ENCODE measurements around the gene LYAR.

LYAR gene
- 11.8 to 15.2 reads per million in 2 donors for total RNA-seq

GRCh38 chr4:4289941-4290850 lies at the start of gene LYAR, which contains the start of gene ZBTB49:
Gene LYAR, minus strand, starts transcription at chr4:4290154. Its CDS starts 6,412 bp downstream, at chr4:4283742.
Gene ZBTB49, plus strand, starts transcription at chr4:4290251. Its CDS starts 9,695 bp downstream, at chr4:4299946.
- DNase-seq: peak; percentile 93 to 97 (median 95)

- no peak for DNase-seq
Measured at GRCh38 chr4:4339504-4340085, 49.6 kb upstream of the LYAR start.

GRCh38 chr4:4338210-4339001 lies 48.5 kb upstream of the LYAR start:
- no peak for DNase-seq

GRCh38 chr4:4334798-4335520 lies 45.0 kb upstream of the LYAR start:
- peak; percentile 43 to 69 (median 53) for DNase-seq

- DNase-seq: no peak
Measured at GRCh38 chr4:4333265-4333706, 43.3 kb upstream of the LYAR start.

GRCh38 chr4:4332529-4332928 lies 42.6 kb upstream of the LYAR start:
- no peak for DNase-seq

GRCh38 chr4:4330794-4331193 lies 40.8 kb upstream of the LYAR start:
- no peak for DNase-seq

- DNase-seq: no peak
Measured at GRCh38 chr4:4329496-4329895, 39.5 kb upstream of the LYAR start.

GRCh38 chr4:4328840-4329239 lies 38.9 kb upstream of the LYAR start:
- DNase-seq: no peak

- no peak for DNase-seq
Measured at GRCh38 chr4:4328206-4328605, 38.3 kb upstream of the LYAR start.

- no peak for DNase-seq
Measured at GRCh38 chr4:4327652-4328121, 37.7 kb upstream of the LYAR start.

- DNase-seq: no peak
Measured at GRCh38 chr4:4326166-4326565, 36.2 kb upstream of the LYAR start.

GRCh38 chr4:4325321-4325720 lies 35.4 kb upstream of the LYAR start:
- no peak for DNase-seq

- no peak for DNase-seq
Measured at GRCh38 chr4:4323705-4324534, 34.0 kb upstream of the LYAR start.

GRCh38 chr4:4321951-4322688 lies 32.2 kb upstream of the LYAR start:
- no peak for DNase-seq

GRCh38 chr4:4320951-4321714 lies 31.2 kb upstream of the LYAR start:
- DNase-seq: no peak

- no peak for DNase-seq
Measured at GRCh38 chr4:4320528-4320927, 30.6 kb upstream of the LYAR start.

GRCh38 chr4:4317496-4318232 lies 27.7 kb upstream of the LYAR start:
- DNase-seq: no peak

GRCh38 chr4:4316150-4316495 lies 26.2 kb upstream of the LYAR start:
- DNase-seq: no peak
